NCI-H69 (cell line): ENCODE results near the gene RIPPLY3.

Experiments used
- DNase-seq: peaks from one replicate; lab custom pipeline; 2025; lab: John Stamatoyannopoulos, UW

Gene RIPPLY3, protein sequence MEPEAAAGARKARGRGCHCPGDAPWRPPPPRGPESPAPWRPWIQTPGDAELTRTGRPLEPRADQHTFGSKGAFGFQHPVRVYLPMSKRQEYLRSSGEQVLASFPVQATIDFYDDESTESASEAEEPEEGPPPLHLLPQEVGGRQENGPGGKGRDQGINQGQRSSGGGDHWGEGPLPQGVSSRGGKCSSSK

DNA sequence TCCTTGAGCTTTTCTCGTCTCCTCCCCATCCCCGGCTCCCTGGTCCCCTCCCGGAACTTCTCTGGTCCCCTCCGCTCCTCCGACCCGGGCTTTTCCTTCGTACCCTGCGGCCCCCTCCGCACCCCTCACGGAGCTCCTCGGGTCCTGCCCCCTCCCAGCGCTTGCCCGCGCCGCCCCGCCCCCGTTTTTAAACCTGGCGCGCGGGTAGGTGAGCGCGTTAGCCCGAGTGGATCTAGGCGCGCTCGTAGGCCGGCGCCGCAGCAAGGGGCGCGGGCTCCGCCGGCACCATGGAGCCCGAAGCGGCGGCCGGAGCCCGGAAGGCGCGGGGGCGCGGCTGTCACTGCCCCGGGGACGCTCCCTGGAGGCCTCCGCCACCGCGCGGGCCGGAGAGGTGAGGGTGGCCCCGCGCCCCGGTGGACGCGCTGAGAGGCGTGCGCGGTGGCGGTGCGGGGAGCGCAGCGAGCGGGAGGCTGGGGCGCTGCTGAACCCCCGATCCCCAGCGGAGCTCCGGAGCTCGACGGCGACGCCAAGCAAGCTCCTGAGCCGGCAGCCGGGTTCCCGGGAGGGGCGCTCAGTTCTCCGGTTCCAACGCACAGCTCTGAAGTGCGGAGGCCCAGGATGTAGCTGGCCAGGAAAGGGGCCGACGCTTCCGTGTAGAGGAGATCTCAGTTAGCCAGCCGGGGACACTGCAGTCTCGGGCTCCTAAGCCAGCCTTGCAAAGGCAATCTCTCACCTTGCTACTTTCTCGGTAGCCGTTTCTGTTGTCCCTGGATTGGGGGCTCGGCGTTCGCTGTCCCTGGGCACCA, at the start of gene RIPPLY3:
Gene RIPPLY3, plus strand, starts transcription at position 217 of the 806 bp plus-strand sequence. Its CDS starts 71 bp downstream, at position 288.
- peak; percentile 78 for DNase-seq

DNA sequence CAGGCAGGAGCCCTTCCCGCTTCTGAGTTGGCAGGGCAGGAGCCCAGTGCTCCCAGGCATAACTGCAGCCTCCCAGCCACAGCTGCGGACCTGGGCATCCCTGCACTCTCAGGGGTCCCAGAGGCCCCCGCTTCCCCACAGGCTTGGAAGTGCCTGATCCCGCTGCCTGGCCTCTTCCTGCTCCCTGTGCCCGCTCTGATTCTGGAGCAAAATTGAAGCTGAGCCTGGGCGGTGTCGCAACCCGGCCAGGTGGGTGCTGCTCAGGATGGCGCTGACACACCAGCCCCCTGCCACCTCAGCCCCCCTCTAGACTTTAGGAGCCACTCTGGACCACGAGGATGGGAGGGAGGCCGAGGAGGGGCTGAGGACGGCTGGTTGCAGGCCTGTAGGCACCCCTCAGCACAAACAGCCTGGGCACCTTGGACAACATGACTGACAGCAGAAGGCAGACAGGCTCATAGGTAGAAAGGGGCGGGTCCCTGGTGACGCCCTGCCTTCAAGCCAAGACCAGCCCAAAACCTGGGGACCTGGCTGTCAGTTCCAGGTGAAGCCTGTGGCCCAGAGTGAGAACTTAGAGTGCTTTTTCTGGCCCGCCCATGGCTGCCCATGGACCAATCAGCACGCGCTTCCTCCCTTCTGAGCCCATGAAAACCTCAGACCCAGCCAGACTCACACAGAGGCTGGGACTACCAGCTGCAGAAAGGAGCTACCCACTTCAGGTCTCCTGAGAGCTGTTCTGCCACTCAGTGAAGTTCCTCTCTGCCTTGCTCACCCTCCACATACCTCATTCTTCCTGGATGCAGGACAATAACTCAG, 47.3 kb upstream of the RIPPLY3 start:
- DNase-seq: no peak

DNA sequence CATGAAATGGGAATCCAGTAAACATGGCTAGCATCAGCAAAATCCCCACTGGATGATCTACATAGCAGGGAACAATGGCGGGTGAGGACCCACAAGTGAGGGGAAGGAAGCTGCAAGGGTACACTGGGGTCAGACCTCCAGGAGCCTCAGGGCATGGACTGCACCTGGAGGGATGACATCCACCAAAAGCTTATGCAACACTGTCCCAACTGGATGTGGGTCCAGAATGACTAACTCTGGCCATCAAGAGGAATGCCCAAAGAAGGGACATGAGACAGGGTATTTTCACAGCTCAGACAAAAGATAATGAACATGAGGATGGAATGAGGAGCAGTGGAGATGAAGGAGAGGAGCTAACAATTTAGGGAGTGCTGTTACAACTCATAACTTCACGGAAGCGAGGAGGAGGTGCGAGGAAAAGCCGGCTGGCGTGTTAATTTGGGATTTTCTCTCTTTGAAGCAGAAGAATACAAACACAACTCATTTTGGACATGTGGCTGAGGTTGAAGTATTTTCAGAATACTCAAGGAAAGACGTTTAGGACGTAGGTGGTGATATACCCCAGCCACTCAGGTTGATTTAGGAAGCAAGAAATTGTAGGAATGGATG, 45.7 kb upstream of the RIPPLY3 start:
- no peak for DNase-seq

DNA sequence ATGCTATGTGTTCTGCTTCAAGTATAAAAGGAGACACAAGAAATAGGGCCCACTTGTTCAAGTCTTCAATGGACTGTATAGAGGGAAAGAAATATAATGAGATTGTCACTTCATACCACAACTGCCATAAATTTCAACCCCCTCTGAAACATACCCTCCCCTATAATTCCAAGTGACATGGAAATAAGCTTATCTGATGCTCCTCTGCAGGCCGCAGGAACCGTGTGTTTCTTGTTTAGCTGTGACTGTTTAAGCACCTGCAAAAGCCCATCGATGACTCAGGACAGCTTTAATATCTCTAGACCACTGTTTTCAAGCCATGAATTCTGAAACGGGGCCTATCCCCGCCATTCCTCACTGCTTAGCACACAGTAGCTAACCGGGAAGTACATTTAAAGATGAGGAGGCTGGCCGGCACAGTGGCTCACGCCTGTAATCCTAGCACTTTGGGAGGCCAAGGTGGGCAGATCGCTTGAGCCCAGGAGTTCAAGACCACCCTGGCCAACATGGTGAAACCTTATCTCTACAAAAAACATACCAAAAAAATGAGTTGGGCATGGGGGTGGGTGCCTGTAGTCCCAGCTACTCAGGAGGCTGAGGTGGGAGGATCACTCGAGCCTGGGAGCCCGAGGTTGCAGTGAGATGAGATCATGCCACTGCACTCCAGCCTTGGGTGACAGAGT, 44.3 kb upstream of the RIPPLY3 start:
- DNase-seq: no peak

DNA sequence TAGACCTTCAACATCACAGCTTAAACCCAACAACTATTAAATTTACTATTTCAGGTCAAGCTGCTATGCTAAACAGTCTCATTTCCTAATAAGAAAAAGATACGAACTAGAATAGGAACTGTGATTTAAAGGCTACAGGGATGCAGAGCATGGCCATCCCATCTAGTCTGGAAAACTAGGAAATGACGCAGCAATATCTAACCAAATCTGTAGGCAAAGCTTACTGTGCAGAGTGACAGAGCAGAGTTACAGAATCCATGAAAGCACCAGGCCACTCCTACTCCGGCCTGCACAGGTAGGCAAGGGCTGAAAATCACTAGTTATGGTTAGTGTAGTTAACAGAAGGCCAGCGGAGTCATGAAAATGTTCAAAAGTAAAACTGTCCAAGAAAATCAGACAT, 42.1 kb upstream of the RIPPLY3 start:
- no peak for DNase-seq

DNA sequence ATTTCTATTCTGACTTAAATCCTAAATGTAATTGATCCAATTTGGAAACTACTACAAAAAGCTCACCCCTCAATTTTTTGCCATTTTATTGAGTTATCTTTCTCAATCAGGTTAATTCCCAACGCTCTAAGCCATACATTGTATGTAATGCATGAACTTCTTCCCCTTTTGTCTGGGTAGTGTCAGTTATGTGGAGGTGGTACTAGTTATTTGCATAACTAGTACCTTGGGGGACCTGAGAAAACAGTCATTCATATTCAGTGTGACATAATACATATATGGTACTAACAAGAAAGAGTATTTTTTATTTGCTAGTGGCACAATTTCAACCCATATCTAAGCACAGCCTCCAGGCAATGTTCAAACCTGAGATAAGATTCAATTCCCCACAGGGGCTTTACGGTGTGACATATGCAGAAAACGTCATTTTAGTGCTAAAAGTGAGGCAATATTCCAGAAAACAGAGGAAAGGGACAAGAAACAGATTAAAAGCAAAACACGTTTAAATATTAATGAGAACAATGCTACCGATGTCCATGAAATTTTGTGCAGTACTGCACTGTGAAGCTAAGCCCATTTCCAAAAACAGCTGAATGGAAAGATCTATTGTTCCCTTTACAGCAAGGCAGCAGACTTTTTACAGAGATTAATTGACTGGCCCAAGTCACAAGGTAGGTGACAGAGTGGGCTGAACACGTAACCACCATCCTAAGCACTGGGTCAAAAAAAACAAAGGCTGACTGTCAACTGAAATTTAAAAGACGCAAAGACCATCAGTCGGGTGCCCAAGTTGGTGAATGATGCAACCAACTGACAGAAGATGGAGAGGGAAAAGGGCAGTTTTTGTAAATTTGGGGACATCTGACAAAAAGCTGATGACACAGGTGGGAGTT, 41.4 kb upstream of the RIPPLY3 start:
- DNase-seq: peak; percentile 31

DNA sequence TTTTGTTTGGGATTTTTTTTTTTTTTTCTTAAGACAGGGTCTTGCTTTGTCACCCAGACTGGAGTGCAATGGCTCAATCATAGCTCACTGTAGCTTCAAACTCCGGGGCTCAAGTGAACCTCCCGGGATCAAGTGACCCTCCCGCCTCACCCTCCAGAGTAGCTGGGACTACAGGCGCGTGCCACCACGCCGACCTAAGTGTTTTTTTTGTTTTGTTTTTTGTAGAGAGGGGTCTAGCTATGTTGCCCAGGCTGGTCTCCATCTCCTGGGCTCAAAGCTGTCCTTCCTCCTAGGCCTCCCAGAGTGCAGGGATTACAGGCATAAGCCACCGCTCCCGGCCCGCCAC, 40.8 kb upstream of the RIPPLY3 start:
- no peak for DNase-seq

DNA sequence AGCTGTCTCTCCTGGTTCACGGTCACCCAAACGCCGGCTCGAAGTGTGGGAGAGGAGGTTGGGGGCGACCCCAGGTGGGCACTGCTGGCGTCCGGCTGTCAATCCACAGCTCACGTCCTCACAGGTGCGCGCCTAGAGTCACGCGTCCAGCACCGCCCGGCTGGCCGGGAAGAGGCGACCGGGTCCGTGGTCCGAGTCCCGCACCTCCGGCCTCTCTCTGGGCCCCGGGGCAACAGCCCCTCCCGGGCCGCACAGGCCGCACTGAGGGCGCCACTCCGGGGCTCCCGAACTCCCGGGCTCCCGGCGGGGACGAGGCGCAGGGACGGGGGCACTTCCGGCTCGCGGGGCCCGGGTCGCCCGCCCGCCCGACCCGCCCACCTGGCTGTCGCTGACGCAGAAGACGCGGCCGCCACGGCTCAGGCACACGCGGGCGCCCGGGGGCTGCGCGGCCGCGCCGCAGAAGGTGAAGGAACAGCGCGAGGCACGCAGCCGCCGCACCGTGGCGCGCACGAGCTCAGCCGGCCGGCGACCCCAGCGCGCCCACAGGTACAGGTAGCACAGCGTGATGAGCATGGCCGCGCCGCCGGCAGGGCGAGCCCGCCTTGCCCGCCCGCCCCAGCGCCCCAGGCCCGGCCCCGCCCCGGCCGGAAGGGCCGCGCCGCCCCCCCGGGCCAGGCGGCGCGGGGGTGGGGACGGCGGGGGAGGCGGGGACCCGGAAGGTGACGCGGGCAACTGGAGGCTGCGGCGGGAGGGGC, 40.3 kb upstream of the RIPPLY3 start, which contains the start of gene HLCS:
Gene HLCS, minus strand, starts transcription at position 604 of the 755 bp plus-strand sequence. Its CDS starts 31 bp downstream, at position 573.
- DNase-seq: peak; percentile 95

DNA sequence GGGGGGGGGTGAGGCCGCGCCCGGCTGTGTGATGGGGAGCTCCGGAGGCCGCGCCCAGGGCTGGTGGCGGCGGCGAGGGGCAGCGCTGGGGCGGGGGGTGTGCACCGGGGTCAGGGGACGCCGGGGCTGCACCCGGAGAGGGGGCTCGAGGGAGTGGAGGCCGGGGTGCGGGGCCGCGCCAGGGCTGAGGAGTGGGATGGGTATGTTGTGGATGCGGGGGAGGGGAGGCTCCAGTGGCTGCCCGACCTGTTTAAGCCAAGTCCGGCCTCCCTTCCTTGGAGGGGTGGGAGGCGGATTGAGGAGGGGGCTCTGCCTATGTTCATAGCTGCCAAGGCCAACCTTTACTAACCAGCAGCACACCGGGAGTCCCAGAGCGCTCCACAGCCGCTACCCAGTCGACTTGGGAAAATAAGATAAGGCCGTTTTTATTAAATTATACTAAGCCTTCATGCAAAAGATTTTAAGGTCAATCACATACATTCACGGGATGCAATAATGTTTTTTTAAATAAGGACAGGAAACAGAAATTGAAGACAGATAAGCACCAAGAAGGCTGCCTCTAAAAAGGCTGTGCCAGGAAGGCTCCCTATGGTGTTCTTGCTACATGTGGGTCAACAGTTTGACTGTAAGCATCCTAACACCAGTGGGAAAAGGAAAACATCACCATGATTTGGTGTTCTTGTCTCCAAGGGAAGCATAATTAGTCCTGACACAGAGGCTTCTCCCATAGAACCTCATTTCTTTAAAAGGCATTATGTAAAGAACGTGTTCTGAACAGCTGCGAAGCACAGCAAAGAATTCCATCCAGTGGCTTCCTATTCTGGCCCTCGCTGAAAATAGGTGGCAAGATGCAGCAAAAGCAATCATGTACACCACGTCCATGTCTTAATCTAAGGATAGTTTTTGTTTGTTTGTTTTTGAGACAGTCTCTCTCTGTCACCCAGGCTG, 39.4 kb upstream of the RIPPLY3 start:
- DNase-seq: peak; percentile 82

DNA sequence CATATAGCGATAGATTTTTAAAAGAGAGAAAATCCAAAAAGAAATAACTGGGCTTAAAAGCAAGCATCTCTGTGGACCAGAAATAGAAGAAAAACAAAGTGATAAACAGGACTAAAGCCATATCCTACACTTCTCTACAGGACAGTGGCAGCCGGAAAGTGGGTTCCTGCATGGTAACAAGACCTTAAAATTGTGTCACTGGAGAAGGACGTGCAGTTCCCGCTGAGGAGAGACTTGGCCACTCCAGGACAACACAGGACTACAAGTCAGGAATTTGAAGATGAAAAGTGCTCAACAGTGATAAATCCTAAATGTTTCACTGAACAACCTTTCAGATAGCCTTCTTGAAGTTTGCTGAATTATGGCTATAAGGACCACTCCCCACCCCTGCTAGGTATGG, 38.1 kb upstream of the RIPPLY3 start:
- DNase-seq: no peak

DNA sequence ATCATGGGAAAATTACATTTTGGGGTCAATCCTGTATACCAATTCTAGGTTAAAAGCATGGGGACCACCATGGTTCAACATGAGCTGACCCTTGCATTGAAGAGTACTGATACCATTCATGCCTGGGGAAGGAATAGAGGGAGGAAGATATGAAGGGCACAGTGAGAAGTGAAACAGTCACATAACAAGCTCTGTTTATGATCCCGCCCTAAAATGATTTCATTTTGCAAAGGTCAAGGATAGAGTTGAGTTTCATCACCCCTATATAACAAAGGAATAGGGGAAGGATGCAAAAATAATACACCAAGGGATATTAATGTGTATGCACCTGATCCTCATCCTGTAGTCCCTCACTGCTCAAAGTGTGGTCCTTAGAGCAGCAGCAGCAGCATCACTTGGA, 37.5 kb upstream of the RIPPLY3 start:
- DNase-seq: no peak

DNA sequence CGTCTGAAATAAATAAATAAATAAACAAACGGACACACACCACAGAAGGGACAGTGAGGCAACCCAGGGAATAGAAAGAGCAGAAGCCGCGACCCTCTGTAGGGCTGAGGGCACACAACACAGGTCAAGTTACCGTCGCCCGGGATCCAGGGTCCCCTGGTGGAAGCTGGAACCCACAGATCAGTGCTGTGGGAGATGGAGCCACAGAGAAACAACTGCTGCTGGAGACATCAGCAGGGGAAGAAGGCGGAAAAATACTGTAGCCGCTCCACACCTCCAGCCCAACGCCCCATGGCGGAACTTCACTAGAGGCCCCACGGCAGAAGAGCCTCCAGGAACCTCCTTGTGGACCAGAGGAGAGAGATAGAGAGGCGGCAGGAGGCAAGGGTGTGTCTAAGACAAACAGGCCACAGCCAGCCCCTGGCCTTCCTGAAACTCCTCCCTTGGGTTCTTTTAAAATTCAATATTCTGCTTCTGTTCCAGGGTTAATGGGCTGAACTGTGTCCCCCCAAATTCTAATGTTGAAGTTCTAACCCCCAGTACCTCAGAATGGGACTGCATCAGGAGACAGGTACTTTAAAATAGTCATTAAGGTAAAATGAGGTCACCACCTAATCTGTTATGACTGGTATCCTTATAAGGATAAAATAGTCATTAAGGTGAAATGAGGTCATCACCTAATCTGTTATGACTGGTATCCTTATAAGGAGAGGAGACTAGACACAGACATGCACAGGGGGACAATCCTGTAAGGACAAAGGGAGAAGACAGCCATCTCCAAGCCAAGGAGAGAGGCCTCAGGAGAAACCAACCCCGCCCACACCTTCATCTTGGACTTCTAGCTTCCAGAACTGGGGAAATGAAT, 32.3 kb upstream of the RIPPLY3 start:
- peak; percentile 23 for DNase-seq

DNA sequence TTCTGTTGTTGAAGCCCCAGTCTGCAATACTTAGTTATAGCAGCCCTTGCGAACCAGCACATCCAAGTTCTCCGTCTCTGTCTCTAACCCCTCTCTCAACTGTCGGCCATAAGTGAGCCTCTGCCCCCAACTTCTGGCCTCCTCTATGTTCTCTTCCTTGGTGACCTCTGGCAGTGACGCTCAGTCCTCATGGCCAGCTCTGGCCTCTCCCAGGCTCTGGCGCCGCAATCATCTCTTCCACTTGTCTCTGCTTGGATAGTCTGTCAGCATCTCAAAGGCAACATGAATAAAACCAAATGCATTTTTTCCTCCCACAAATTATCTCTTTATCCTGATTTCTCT, 31.7 kb upstream of the RIPPLY3 start:
- no peak for DNase-seq

DNA sequence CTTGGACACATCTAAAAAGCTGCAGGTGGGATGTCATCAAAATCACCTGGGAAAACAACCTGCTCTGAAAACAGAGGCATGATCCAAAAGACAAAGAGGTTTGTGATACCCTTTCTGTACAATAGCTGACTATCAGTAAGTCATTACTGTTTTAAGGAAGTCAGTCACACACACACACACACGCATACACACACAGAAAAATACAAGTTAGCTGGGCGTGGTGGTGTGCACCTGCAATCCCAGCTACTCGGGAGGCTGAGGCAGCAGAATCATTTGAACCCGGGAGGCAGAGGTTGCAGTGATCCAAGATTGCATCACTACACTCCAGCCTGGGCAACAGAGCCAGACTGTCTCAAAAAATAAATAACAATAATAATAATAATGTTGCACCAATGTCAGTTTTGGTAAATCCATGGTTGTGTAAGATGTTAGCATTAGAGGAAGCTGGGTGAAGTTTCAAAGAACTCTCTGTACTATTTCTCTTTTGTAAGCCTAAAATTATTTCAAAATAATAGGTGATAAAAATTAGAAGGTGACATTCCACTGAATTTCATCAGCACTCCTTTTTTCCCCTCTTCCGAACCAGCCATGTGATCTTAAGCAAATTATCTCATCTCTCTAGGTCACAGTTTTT, 30.2 kb upstream of the RIPPLY3 start:
- no peak for DNase-seq

DNA sequence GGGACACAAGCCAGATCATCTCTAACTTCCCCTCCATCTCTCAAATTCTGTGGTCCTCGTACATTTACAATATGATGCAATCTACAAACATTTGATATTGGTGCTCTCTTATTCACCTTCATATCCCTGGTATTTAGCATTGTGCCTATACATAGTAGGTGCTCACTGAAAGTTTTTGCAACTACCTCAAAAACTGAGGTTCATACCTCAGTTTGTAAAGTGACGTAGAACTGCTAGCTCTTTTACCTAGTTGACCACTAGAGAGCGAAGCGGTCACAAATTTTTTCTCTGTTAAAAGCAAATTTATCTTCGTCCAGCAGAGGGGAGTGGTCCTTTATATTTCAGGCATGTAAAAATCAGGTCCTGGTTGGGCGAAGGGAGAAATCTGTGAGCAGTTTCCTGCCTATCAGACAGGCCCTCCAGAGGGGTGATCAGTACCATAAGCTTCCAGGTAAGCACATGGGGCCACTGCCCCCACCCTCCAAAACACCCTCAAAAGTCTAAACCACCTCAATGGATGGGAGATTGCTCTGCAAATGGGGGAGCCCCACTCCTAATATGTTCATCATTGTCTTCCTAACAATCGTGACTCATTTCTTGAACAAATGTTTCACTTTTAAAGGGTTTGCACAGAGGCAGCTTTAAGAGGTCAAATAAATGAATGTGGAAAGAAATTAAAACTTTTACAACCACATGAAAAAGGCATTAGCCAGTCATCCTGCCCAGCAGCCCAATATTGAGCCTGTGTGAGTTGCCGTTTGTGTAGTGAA, 29.4 kb upstream of the RIPPLY3 start:
- peak; percentile 90 for DNase-seq

DNA sequence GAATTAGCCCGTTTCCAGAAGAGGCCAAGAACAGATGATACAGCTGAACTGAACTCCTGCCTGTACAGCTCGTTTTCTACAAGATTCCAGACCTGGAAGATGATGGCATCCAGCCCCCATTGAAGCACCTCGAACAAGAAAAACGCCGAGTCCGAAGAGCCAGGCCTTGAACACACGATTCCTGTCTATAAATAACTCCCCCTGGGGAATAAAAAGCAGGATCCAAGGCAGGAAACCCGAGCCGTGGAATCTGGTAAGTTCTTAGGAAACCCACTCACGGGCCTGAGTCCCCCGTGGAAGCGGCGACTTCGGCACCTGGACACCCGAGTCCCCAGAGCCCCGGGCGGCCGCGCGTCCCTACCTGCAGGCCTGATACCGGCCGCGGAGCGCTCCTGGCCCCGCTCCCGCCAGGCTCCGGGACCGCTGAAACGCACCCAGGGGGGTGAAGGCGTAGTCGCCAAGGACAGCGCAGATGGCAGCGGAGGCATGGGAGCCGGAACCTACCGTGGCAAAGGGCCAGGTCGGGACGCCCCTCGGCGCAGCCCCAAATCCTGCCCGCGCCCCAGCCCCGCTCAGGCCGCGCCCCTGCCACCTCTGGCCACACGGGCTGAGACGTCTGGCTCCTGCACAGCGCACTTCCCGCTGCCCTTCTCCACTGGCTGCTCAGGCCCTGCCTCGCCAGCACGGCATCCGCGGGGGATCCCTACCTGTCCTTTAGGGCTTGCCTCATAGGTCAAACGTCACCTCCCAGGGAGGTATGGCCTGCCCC, 26.0 kb upstream of the RIPPLY3 start:
- DNase-seq: peak; percentile 94
